GM12878 (cell line): ENCODE data around the gene TMEM259. TPM values are rescaled to one million over a fixed set of nuclear protein-coding genes. Genes with fewer than 3 reads are reported as not detected.
A peak's percentile ranks its signal among the peaks of the same experiment; 100 is the strongest.

Experiments
- ATAC-seq: fragments of 200-7000 bp; cut with Tn5 transposase; 3 replicates; pipeline ENCODE4 v1.9.1; 2020; ENCODE audit warnings: mild to moderate bottlenecking, moderate library complexity
- BruUV-seq: library from RNA; stranded (reverse); fragments of 400-500 nt; replicated peaks from 2 replicates; lab custom pipeline; 2021; lab: Mats Ljungman, UMichigan
- CTCF ChIA-PET: fragments of 300-600 bp; sonication (Branson Sonifier 250); formaldehyde crosslinking; extraction: SDS; loops from one replicate; lab custom pipeline; 2021; ENCODE audit warnings: inconsistent platforms; lab: Yijun Ruan, JAX
- POLR2A ChIA-PET: fragments of 350-600 bp; formaldehyde crosslinking; extraction: SDS; loops from one replicate; lab custom pipeline; 2021; ENCODE audit warnings: inconsistent platforms; lab: Charles Lee
- RAD21 ChIA-PET: fragments of 300-600 bp; sonication (Branson Sonifier 250); formaldehyde crosslinking; loops from one replicate; lab custom pipeline; 2023; ENCODE audit warnings: antibody characterized with exemption; ENCODE audit not compliant: unreplicated experiment; lab: Charles Lee
- SMC1A ChIA-PET: fragments of 300-600 bp; sonication (Branson Sonifier 250); formaldehyde crosslinking; loops from one replicate; lab custom pipeline; 2023; ENCODE audit not compliant: unreplicated experiment, uncharacterized antibody; lab: Charles Lee
- DNase-seq: peaks from one replicate; pipeline ENCODE4 v3.0.0-alpha.2; 2011; ENCODE audit warnings: low read depth, low spot score
- FAIRE-seq: peaks from 3 replicates; lab custom pipeline; 2011; peaks lifted over from hg19 to GRCh38; lab: Jason Lieb, UNC
- H2AFZ ChIP-seq: 2 replicates; pipeline ENCODE4 v1.6.0; 2011; ENCODE audit warnings: low read depth, low read length, control low read depth; ENCODE audit not compliant: control insufficient read depth
- H3K27ac ChIP-seq: 2 replicates; pipeline ENCODE4 v1.5.1; 2011; ENCODE audit warnings: control low read depth; ENCODE audit not compliant: control insufficient read depth, insufficient read depth
- H3K27me3 ChIP-seq, 2 experiments: replicated peaks in 1 of 2; 2 replicates each; pipeline versions ENCODE4 v1.6.0 to v1.6.1; 2011; ENCODE audit warnings: low read length in 1 of 2; ENCODE audit not compliant: control insufficient read depth in 2 of 2, insufficient read depth in 2 of 2
- H3K36me3 ChIP-seq, 2 experiments: 2 replicates each; pipeline ENCODE4 v1.5.1; 2011; ENCODE audit warnings: low read length in 1 of 2; ENCODE audit not compliant: control insufficient read depth in 2 of 2, insufficient read depth in 2 of 2
- H3K4me1 ChIP-seq: 2 replicates; pipeline ENCODE4 v1.6.1; 2011; ENCODE audit warnings: mild to moderate bottlenecking, low read length, moderate library complexity, mixed read lengths; ENCODE audit not compliant: control insufficient read depth, insufficient read depth
- H3K4me2 ChIP-seq: 2 replicates; pipeline ENCODE4 v1.6.0; 2011; ENCODE audit warnings: control low read depth; ENCODE audit not compliant: control insufficient read depth, insufficient read depth
- H3K4me3 ChIP-seq: fragments of 200-600 bp; sonication (generic); 2 replicates; pipeline ENCODE4 v1.5.1; 2016
- H3K79me2 ChIP-seq: 2 replicates; pipeline ENCODE4 v1.6.0; 2011; ENCODE audit warnings: low read length; ENCODE audit not compliant: control insufficient read depth, insufficient read depth
- H3K9ac ChIP-seq: 2 replicates; pipeline ENCODE4 v1.8.0; 2011; ENCODE audit warnings: low read length, control low read depth, mixed read lengths; ENCODE audit not compliant: control insufficient read depth, insufficient read depth
- H3K9me3 ChIP-seq: replicated peaks from 3 replicates; pipeline ENCODE4 v1.5.1; 2011; ENCODE audit warnings: mild to moderate bottlenecking, low read length; ENCODE audit not compliant: control insufficient read depth, insufficient read depth
- H4K20me1 ChIP-seq: 2 replicates; pipeline ENCODE4 v1.6.0; 2011; ENCODE audit not compliant: control insufficient read depth, insufficient read depth
- ATF2 ChIP-seq: IDR thresholded peaks from 2 replicates; pipeline ENCODE4 v1.6.1; 2012; ENCODE audit warnings: low read length, inconsistent platforms
- BHLHE40 ChIP-seq, 2 experiments: fragments of 450-650 bp in 1 of 2; IDR thresholded peaks; 2 replicates each; pipeline ENCODE4 v1.6.1; 2011 to 2017; ENCODE audit warnings: low read depth in 2 of 2, borderline replicate concordance in 1 of 2, improper control_type of control experiment in 1 of 2, low read length in 1 of 2, mild to moderate bottlenecking in 1 of 2
- CBFB ChIP-seq: IDR thresholded peaks from 2 replicates; pipeline ENCODE4 v1.6.1; 2016; ENCODE audit warnings: antibody characterized with exemption, low read depth
- CHD2 ChIP-seq: IDR thresholded peaks from 2 replicates; pipeline ENCODE4 v1.6.1; 2011; ENCODE audit warnings: low read depth, low read length, improper control_type of control experiment, borderline replicate concordance
- EED ChIP-seq: sonication (generic); IDR thresholded peaks from 2 replicates; pipeline ENCODE4 v1.6.1; 2016; ENCODE audit warnings: antibody characterized with exemption, low read depth
- FOXM1 ChIP-seq: IDR thresholded peaks from 2 replicates; pipeline ENCODE4 v1.6.1; 2012; ENCODE audit warnings: low read depth, mild to moderate bottlenecking, inconsistent platforms, low read length, moderate library complexity
- HCFC1 ChIP-seq: fragments of 150-350 bp; IDR thresholded peaks from 2 replicates; pipeline ENCODE4 v1.6.1; 2014; ENCODE audit warnings: low read length
- IKZF2 ChIP-seq, 2 experiments: fragments of 450-650 bp; IDR thresholded peaks; 2 replicates each; pipeline ENCODE4 v1.6.1; 2017; ENCODE audit warnings: mild to moderate bottlenecking in 2 of 2, moderate library complexity in 2 of 2
- KLF5 ChIP-seq: fragments of 450-650 bp; IDR thresholded peaks from 2 replicates; pipeline ENCODE4 v1.6.1; 2014; ENCODE audit warnings: mild to moderate bottlenecking; ENCODE audit not compliant: partially characterized antibody
- MLLT1 ChIP-seq: fragments of 450-650 bp; IDR thresholded peaks from 2 replicates; pipeline ENCODE4 v1.6.1; 2016; ENCODE audit warnings: mild to moderate bottlenecking
- NFIC ChIP-seq: IDR thresholded peaks from 2 replicates; pipeline ENCODE4 v1.6.1; 2012; ENCODE audit warnings: low read depth, mild to moderate bottlenecking, inconsistent platforms, low read length, moderate library complexity
- RB1 ChIP-seq: fragments of 450-650 bp; formaldehyde crosslinking; IDR thresholded peaks from 2 replicates; pipeline ENCODE4 v1.6.1; 2017; ENCODE audit warnings: mild to moderate bottlenecking, borderline replicate concordance
- RUNX3 ChIP-seq: IDR thresholded peaks from 2 replicates; pipeline ENCODE4 v1.6.1; 2012; ENCODE audit warnings: low read length, inconsistent platforms
- SMAD5 ChIP-seq: IDR thresholded peaks from 2 replicates; pipeline ENCODE4 v1.6.1; 2016; ENCODE audit warnings: antibody characterized with exemption, low read depth
- SPI1 ChIP-seq: IDR thresholded peaks from 2 replicates; pipeline ENCODE4 v1.6.1; 2011; ENCODE audit warnings: low read depth, mild to moderate bottlenecking, low read length, moderate library complexity, borderline replicate concordance; ENCODE audit not compliant: insufficient read depth
- TBL1XR1 ChIP-seq: IDR thresholded peaks from 2 replicates; pipeline ENCODE4 v1.6.1; 2012; ENCODE audit warnings: low read depth, low read length, improper control_type of control experiment
- ZBTB33 ChIP-seq: fragments of 450-650 bp; IDR thresholded peaks from 2 replicates; pipeline ENCODE4 v1.6.1; 2017; ENCODE audit warnings: mild to moderate bottlenecking
- ZNF24 ChIP-seq: fragments of 450-650 bp; IDR thresholded peaks from 2 replicates; pipeline ENCODE4 v1.6.1; 2017; ENCODE audit warnings: antibody characterized with exemption, mild to moderate bottlenecking
- ZNF274 ChIP-seq: IDR thresholded peaks from one replicate; pipeline ENCODE4 v1.8.0; 2011; ENCODE audit not compliant: insufficient read length, insufficient read depth
- WGBS: methylation state at CpG from one replicate; pipeline ENCODE4 v1.1.6; 2016; ENCODE audit warnings: low lambda C conversion rate; ENCODE audit not compliant: insufficient replicate concordance, insufficient coverage; ENCODE audit errors: missing lambda C conversion rate; 5-methylcytosine and 5-hydroxymethylcytosine counted together
- in situ Hi-C: fragments of 300-500 bp; cut with MboI; formaldehyde crosslinking; loops from 9 replicates; pipeline ENCODE4 v1.14.3; 2018; ENCODE audit warnings: mixed read lengths
- intact Hi-C: fragments of 100-400 bp; cut with micrococcal nuclease; formaldehyde crosslinking; loops from one replicate; pipeline ENCODE4 v1.14.2; 2022; ENCODE audit not compliant: unreplicated experiment
- polyA plus RNA-seq, 11 experiments: library from polyadenylated mRNA; depleted of rRNA in 4 of 11; unstranded in 6 of 11; stranded (reverse) in 5 of 11; fragments of >200 nt; fragmentation: Nextera tagmentation in 4 of 11; fragmentation: Illumina TruSeq in 1 of 11; extraction: Ambion mirVana in 4 of 11; extraction: Trizol in 1 of 11; gene quantifications; 1 replicate in 1 of 11; 2 replicates in 10 of 11; pipeline versions ENCODE4 v1.2.1 to v1.2.3, GENCODE V29; 2011 to 2016; ENCODE audit warnings: inconsistent platforms in 2 of 11, missing spikeins in 2 of 11, low read depth in 1 of 11
- total RNA-seq, 4 experiments: library from RNA; depleted of rRNA in 3 of 4; stranded (reverse); fragments of >200 nt in 3 of 4; fragmentation: Illumina TruSeq in 1 of 4; extraction: Trizol in 1 of 4; gene quantifications; 2 replicates each; pipeline versions ENCODE4 v1.2.1 to v1.2.3, GENCODE V29; 2013 to 2021

Gene TMEM259
- total and polyA plus RNA-seq, 10 of the 15 experiments (the other 5 are each of a cell fraction or from before 2014, with no cell fraction given) = 0.43 to 184 (median 62.0) TPM

- intact Hi-C loops = loop anchor here (1.0 to 2.0 kb wide), 2 partner anchors 59 to 122 kb away; no protein-coding TSS in a partner anchor
- Histone ChIP-seq H3K9me3 (no peaks in the 10 kb centered on the region), H3K36me3 (peaks cover 0 to 3% of the 10 kb centered on the region in 2 experiments; a peak in 2 of 4 replicates), H3K4me2 (peak within 1 kb of the TSS; percentile 100), H3K4me1 (peaks cover 19% of the 10 kb centered on the region), H3K4me3 (peak within 1 kb of the TSS; percentile 86), H3K79me2 (peaks cover 11% of the 10 kb centered on the region), H3K27me3 (no peaks in the 10 kb centered on the region), H2AFZ (peak within 1 kb of the TSS; percentile 98), H4K20me1 (no peaks in the 10 kb centered on the region), H3K27ac (peak within 1 kb of the TSS; percentile 92), H3K9ac (peak within 1 kb of the TSS; percentile 91)
- peak; percentile 88 for ATAC-seq
- ChIA-PET RAD21 (interaction anchor here (0.8 to 8.0 kb wide), 18 partner anchors 9 to 282 kb away, joined by 3 to 95 read pairs (median 5); no protein-coding TSS in a partner anchor), POLR2A (interaction anchor here (0.8 to 2.4 kb wide), 10 partner anchors 13 to 120 kb away, joined by 3 to 36 read pairs (median 4); partner anchors contain the start of genes MED16, RNU6-2, RNU6-9 and TMEM259), CTCF (interaction anchor here (0.6 to 5.7 kb wide), 19 partner anchors 14 to 260 kb away, joined by 3 to 150 read pairs (median 6); no protein-coding TSS in a partner anchor), SMC1A (interaction anchor here (0.7 to 5.0 kb wide), 13 partner anchors 29 to 210 kb away, joined by 3 to 119 read pairs (median 4); no protein-coding TSS in a partner anchor)
- in situ Hi-C loops = loop anchor here (5.0 kb wide), 1 partner anchor 62 kb away; no protein-coding TSS in a partner anchor
- peak; percentile 98 for FAIRE-seq
- BruUV-seq = no TSS peak
- DNase-seq = peak; percentile 49
- under 1% methylated on average over 74 of the region's 78 CpGs for WGBS
- TF ChIP-seq RB1 = peak; percentile 77; the same call in 1 of the 2 replicates
- TF ChIP-seq SPI1 = no peak
- TF ChIP-seq IKZF2 (IDR thresholded peaks at IDR 0.05) = no peak
- TF ChIP-seq ZBTB33 = 0 out of 2 replicates have a peak, but pooled peaks have one; percentile 23
- no peak for TF ChIP-seq SMAD5
- peak; percentile 57 for TF ChIP-seq KLF5
- no peak for TF ChIP-seq FOXM1
- TF ChIP-seq ATF2 = no peak
- no peak for TF ChIP-seq NFIC
- TF ChIP-seq BHLHE40 (IDR thresholded peaks at IDR 0.05; ENCODE audit: borderline replicate concordance in 1 of 2, low read depth in 2 of 2, low read length in 1 of 2) = peak; percentile 36 to 52; a peak in 2 of 4 replicates
- TF ChIP-seq ZNF24 = no peak
- no peak for TF ChIP-seq ZNF274
- 0 out of 2 replicates have a peak, but pooled peaks have one; percentile 18 for TF ChIP-seq TBL1XR1
- TF ChIP-seq HCFC1 = peak; percentile 84
- TF ChIP-seq EED = no peak
- TF ChIP-seq CHD2 = no peak; the same call in 1 of the 2 replicates
- TF ChIP-seq CBFB = no peak
- TF ChIP-seq RUNX3 = peak; percentile 38; the same call in 1 of the 2 replicates
- TF ChIP-seq MLLT1 = no peak; the same call in 1 of the 2 replicates
These were observed 36.6 kb downstream of the TMEM259 start, which contains the start of gene WDR18 for GRCh38 chr19:984165-984967. TSS of gene WDR18 (plus strand) at chr19:984345. CDS start at chr19:984354, 9 bp downstream.
